GM12878 (cell line): Measurements from ENCODE around the gene TRIM71. TPM values are rescaled to one million over a fixed set of nuclear protein-coding genes. Genes with fewer than 3 reads are reported as not detected.

Experiments
- BCLAF1 ChIP-seq: fragments of 450-650 bp; IDR thresholded peaks from 2 replicates; pipeline ENCODE4 v1.6.1; 2017; ENCODE audit warnings: antibody characterized with exemption, mild to moderate bottlenecking, moderate library complexity
- CBX3 ChIP-seq: fragments of 200-600 bp; sonication (generic); IDR thresholded peaks from 2 replicates; pipeline ENCODE4 v1.6.1; 2016; ENCODE audit warnings: low read depth, borderline replicate concordance
- GATAD2B ChIP-seq: fragments of 450-650 bp; conservative IDR thresholded peaks from 2 replicates; pipeline ENCODE4 v1.6.1; 2017; ENCODE audit warnings: low read depth, mild to moderate bottlenecking, moderate library complexity
- HSF1 ChIP-seq: fragments of 150-350 bp; IDR thresholded peaks from 2 replicates; pipeline ENCODE4 v1.6.1; 2014; ENCODE audit warnings: mild to moderate bottlenecking, low read depth, low read length
- JUND ChIP-seq: IDR thresholded peaks from 2 replicates; pipeline ENCODE4 v1.6.1; 2012; ENCODE audit warnings: low read depth, mild to moderate bottlenecking, low read length, improper control_type of control experiment, moderate library complexity
- MAX ChIP-seq: IDR thresholded peaks from 2 replicates; pipeline ENCODE4 v1.6.1; 2012; ENCODE audit warnings: low read depth, low read length, improper control_type of control experiment
- MYB ChIP-seq: fragments of 150-350 bp; IDR thresholded peaks from 2 replicates; pipeline ENCODE4 v1.6.1; 2014; ENCODE audit warnings: mild to moderate bottlenecking, low read depth, low read length, borderline replicate concordance
- RB1 ChIP-seq: fragments of 450-650 bp; formaldehyde crosslinking; IDR thresholded peaks from 2 replicates; pipeline ENCODE4 v1.6.1; 2017; ENCODE audit warnings: mild to moderate bottlenecking, borderline replicate concordance
- TBL1XR1 ChIP-seq: IDR thresholded peaks from 2 replicates; pipeline ENCODE4 v1.6.1; 2012; ENCODE audit warnings: low read depth, low read length, improper control_type of control experiment
- TCF7 ChIP-seq: IDR thresholded peaks from 2 replicates; pipeline ENCODE4 v1.6.1; 2014; ENCODE audit warnings: antibody characterized with exemption, borderline replicate concordance
- USF2 ChIP-seq: IDR thresholded peaks from 2 replicates; pipeline ENCODE4 v1.6.1; 2011; ENCODE audit warnings: low read depth, low read length, improper control_type of control experiment, borderline replicate concordance
- ZBED1 ChIP-seq: IDR thresholded peaks from 2 replicates; pipeline ENCODE4 v1.6.1; 2016; ENCODE audit warnings: borderline replicate concordance
- ZSCAN29 ChIP-seq: fragments of 450-650 bp; IDR thresholded peaks from 2 replicates; pipeline ENCODE4 v1.6.1; 2017; ENCODE audit warnings: mild to moderate bottlenecking, moderate library complexity
- polyA plus RNA-seq, 11 experiments: library from polyadenylated mRNA; depleted of rRNA in 4 of 11; unstranded in 6 of 11; stranded (reverse) in 5 of 11; fragments of >200 nt; fragmentation: Nextera tagmentation in 4 of 11; fragmentation: Illumina TruSeq in 1 of 11; extraction: Ambion mirVana in 4 of 11; extraction: Trizol in 1 of 11; gene quantifications; 1 replicate in 1 of 11; 2 replicates in 10 of 11; pipeline versions ENCODE4 v1.2.1 to v1.2.3, GENCODE V29; 2011 to 2016; ENCODE audit warnings: inconsistent platforms in 2 of 11, missing spikeins in 2 of 11, low read depth in 1 of 11
- total RNA-seq, 4 experiments: library from RNA; depleted of rRNA in 3 of 4; stranded (reverse); fragments of >200 nt in 3 of 4; fragmentation: Illumina TruSeq in 1 of 4; extraction: Trizol in 1 of 4; gene quantifications; 2 replicates each; pipeline versions ENCODE4 v1.2.1 to v1.2.3, GENCODE V29; 2013 to 2021

Gene TRIM71
- total and polyA plus RNA-seq, 10 of the 15 experiments (the other 5 are each of a cell fraction or from before 2014, with no cell fraction given): 0.02 to 1.8 (median 0.16) TPM

GRCh38 chr3:32835049-32835371 lies 17.2 kb downstream of the TRIM71 start (continued):
- no peak for TF ChIP-seq BCLAF1
- no peak for TF ChIP-seq JUND
- TF ChIP-seq USF2: no peak
- no peak for TF ChIP-seq HSF1
- TF ChIP-seq GATAD2B: no peak
- no peak for TF ChIP-seq MYB
- TF ChIP-seq MAX: no peak
- no peak for TF ChIP-seq ZBED1
- no peak for TF ChIP-seq TBL1XR1
- no peak for TF ChIP-seq CBX3
- TF ChIP-seq RB1: no peak
- no peak for TF ChIP-seq ZSCAN29
- TF ChIP-seq TCF7: no peak
- TF ChIP-seq, all 136 proteins: peak for 0
